CD4-positive, CD25-positive, alpha-beta regulatory T cell (primary cell): ENCODE results near the gene GPX3. TPM values are rescaled to one million over a fixed set of nuclear protein-coding genes. Genes with fewer than 3 reads are reported as not detected.

Experiments
- ATAC-seq, 2 donors: fragments of 150-1000 bp; cut with Tn5 transposase; one replicate each; pipeline ENCODE4 v1.10.0; 2021; ENCODE audit warnings: low read depth in 2 of 2, moderate number of reproducible peaks in 2 of 2, moderate library complexity in 1 of 2
- DNase-seq, 3 donors: peaks; one replicate each; pipeline versions ENCODE4 v3.0.0 to v3.0.0-alpha.2; 2012 to 2022; ENCODE audit warnings: mixed read lengths in 1 of 3
- H3K27ac ChIP-seq: one replicate; pipeline ENCODE4 v1.7.0; 2013; ENCODE audit warnings: mild to moderate bottlenecking, low read length; ENCODE audit not compliant: insufficient read depth, poor library complexity, severe bottlenecking
- H3K27me3 ChIP-seq: one replicate; pipeline ENCODE4 v1.7.0; 2013; ENCODE audit warnings: low read length; ENCODE audit not compliant: control insufficient read depth, insufficient read depth
- H3K36me3 ChIP-seq: one replicate; pipeline ENCODE4 v1.7.0; 2013; ENCODE audit warnings: mild to moderate bottlenecking, low read length, moderate library complexity; ENCODE audit not compliant: control insufficient read depth, insufficient read depth
- H3K4me1 ChIP-seq: 2 replicates; pipeline ENCODE4 v1.7.0; 2013; ENCODE audit warnings: mild to moderate bottlenecking, low read length; ENCODE audit not compliant: insufficient read depth, control insufficient read depth, poor library complexity, severe bottlenecking
- H3K4me3 ChIP-seq: one replicate; pipeline ENCODE4 v1.7.0; 2013; ENCODE audit warnings: low read depth, mild to moderate bottlenecking, low read length, moderate library complexity
- H3K9me3 ChIP-seq, 2 experiments: 1 replicate in 1 of 2; 2 replicates in 1 of 2; pipeline ENCODE4 v1.7.0; 2013; ENCODE audit warnings: low read length in 2 of 2, mild to moderate bottlenecking in 1 of 2, moderate library complexity in 1 of 2; ENCODE audit not compliant: control insufficient read depth in 2 of 2
- H3K27ac Mint-ChIP-seq, 3 donors: one replicate each; pipeline ENCODE4 v1.8.0; 2020 to 2022; ENCODE audit warnings: mild to moderate bottlenecking in 3 of 3, mixed read lengths in 3 of 3, moderate library complexity in 2 of 3
- H3K27me3 Mint-ChIP-seq: one replicate; pipeline ENCODE4 v1.8.0; 2022; ENCODE audit warnings: mild to moderate bottlenecking, mixed read lengths
- H3K36me3 Mint-ChIP-seq: one replicate; pipeline ENCODE4 v1.8.0; 2020; ENCODE audit warnings: mixed read lengths
- H3K4me1 Mint-ChIP-seq, 4 donors: one replicate each; pipeline ENCODE4 v1.8.0; 2020 to 2022; ENCODE audit warnings: mixed read lengths in 4 of 4, mild to moderate bottlenecking in 1 of 4
- H3K4me3 Mint-ChIP-seq, 4 donors: one replicate each; pipeline ENCODE4 v1.8.0; 2020 to 2022; ENCODE audit warnings: mild to moderate bottlenecking in 4 of 4, mixed read lengths in 4 of 4, moderate library complexity in 3 of 4
- H3K9me3 Mint-ChIP-seq, 7 donors: one replicate each; pipeline ENCODE4 v1.8.0; 2020 to 2022; ENCODE audit warnings: mixed read lengths in 7 of 7, mild to moderate bottlenecking in 3 of 7, moderate library complexity in 2 of 7
- polyA plus RNA-seq, 4 donors: library from polyadenylated mRNA; unstranded; fragments of 300-500 nt; fragmentation: Illumina TruSeq; gene quantifications; one replicate each; pipeline ENCODE4 v1.2.3, GENCODE V29; 2021
- total RNA-seq: library from RNA; stranded (reverse); gene quantifications from one replicate; pipeline ENCODE4 v1.2.3, GENCODE V29; 2022

The GPX3 gene
- total and polyA plus RNA-seq, 5 donors from 2014 or later: 0.52 to 1.3 (median 1.0) TPM

DNA sequence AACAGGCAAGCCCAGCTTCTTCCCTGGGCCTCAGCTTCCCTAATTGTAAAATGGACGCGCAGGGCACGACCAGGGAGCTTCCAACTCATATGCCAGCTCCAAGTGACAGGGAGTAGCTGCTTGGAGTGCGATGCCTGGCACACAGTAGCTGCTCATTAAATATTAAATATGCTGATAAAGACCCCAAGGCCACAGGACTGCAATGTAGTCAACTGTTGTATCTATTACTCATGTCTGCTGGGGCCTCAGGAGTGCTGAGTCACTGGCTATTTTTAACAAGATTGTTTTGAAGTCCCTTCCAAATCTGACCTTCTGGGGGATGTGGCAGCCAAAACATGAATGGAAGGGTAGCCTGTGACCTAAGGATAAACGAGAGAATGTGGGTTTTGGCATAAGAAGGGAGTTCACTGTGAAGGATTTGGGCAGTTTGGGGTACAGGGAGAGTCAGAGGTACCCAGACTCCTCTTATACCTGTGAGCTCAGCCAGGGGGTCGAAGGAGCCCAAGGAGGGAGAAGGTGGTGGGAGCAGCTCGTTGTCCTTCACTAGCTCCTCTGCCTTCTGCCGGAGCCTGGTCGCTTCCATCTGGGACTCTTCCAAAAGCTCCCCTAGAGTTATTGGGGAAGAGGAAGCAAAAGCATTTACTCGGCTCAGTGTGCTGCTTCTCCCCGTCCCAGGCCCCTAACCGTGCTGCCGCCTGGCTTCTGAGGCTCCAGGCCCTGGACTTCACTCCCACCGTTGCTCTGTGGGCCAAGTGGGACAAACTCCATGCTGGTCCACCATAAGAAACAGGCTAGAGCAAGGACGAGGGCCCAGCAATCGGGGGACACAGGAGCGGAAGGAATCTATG is 43.0 kb downstream of the GPX3 start:
- ATAC-seq (no peak), DNase-seq (no peak)
- Mint-ChIP-seq H3K27me3 (peaks cover 5% of the 10 kb centered on the region), H3K4me1 (peaks cover 15 to 76% (median 45%) of the 10 kb centered on the region in 4 donors), H3K27ac (peak overlapping the region in 1 of 3 donors; percentile 69), H3K4me3 (peak overlapping the region in 2 of 4 donors; percentile 9 to 34), H3K36me3 (peaks cover 27% of the 10 kb centered on the region), H3K9me3 (peaks cover 0 to 2% (median 0%) of the 10 kb centered on the region in 7 donors)
- no peak overlapping the region for H3K4me3 ChIP-seq
- H3K27ac ChIP-seq: peak overlapping the region; percentile 16
- no peaks in the 10 kb centered on the region for H3K27me3 ChIP-seq
- peaks cover 79% of the 10 kb centered on the region for H3K36me3 ChIP-seq
- no peaks in the 10 kb centered on the region for H3K9me3 ChIP-seq
- peaks cover 56% of the 10 kb centered on the region for H3K4me1 ChIP-seq

DNA sequence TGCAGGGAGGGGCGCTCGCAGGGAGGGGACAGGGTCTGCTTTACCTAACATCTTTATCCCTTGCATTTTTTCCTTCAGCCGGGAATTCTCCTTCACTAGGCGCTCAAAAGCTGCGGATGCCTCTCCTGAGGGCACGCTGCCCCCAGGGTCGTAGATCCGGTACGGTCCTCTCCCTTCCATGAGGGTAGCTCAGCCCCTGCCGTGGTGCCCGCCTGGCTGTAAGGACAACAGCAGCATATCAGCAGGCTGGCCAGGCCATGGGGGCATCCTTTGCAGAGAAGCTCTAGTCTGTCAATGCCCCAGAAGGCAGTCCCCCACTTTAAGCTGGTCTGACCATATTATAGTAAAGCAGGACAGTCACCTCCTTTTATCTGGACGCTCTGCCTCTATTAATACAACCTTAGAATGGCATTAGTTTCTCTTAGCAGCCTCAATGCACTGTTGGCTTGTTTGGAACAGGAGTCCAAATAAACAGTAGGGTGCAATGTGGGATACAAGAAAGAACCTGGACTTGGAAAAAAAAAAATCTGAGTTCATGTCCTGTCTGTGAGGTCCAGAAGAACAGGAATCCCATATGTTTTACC is 44.6 kb downstream of the GPX3 start:
- DNase-seq: no peak
- H3K4me3 Mint-ChIP-seq: peak overlapping the region in 1 of 4 donors; percentile 79
- Histone ChIP-seq H3K9me3 (no peaks in the 10 kb centered on the region), H3K27me3 (no peaks in the 10 kb centered on the region), H3K36me3 (peaks cover 74% of the 10 kb centered on the region), H3K4me3 (no peak overlapping the region), H3K4me1 (peaks cover 66% of the 10 kb centered on the region), H3K27ac (peak overlapping the region; percentile 48)
- ATAC-seq: no peak
- H3K27me3 Mint-ChIP-seq: no peaks in the 10 kb centered on the region
- H3K4me1 Mint-ChIP-seq: peaks cover 6 to 81% (median 49%) of the 10 kb centered on the region in 4 donors
- peaks cover 22% of the 10 kb centered on the region for H3K36me3 Mint-ChIP-seq
- peak overlapping the region in 1 of 3 donors; percentile 91 for H3K27ac Mint-ChIP-seq
- H3K9me3 Mint-ChIP-seq: no peaks in the 10 kb centered on the region

DNA sequence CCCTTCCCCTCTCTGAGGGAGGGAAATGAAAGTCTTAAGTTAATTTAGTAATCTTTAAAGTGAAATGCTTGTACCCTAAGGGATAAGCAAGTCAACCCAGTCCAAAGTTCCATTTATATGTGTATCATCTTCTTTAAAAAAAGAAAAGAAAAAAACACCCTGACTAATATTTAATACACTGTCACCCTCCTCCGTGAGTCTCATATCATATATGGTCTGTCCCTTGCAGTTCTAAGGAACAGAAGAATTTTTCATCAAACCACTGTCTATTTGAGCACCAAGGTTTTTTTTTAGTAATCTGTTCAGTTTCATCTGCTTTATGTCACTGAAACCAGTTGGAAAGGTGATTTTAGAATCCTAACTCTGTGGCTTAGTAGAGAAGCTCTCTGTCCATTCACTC is 45.2 kb downstream of the GPX3 start:
- H3K9me3 ChIP-seq: no peaks in the 10 kb centered on the region
- H3K4me1 Mint-ChIP-seq: peaks cover 11 to 81% (median 51%) of the 10 kb centered on the region in 4 donors
- ATAC-seq (no peak), DNase-seq (no peak)
- no peaks in the 10 kb centered on the region for H3K27me3 ChIP-seq
- H3K36me3 ChIP-seq: peaks cover 72% of the 10 kb centered on the region
- H3K27me3 Mint-ChIP-seq: no peaks in the 10 kb centered on the region
- no peak overlapping the region for H3K4me3 ChIP-seq
- H3K27ac ChIP-seq: peak overlapping the region; percentile 48
- no peaks in the 10 kb centered on the region for H3K9me3 Mint-ChIP-seq
- H3K4me1 ChIP-seq: peaks cover 66% of the 10 kb centered on the region
- H3K4me3 Mint-ChIP-seq: peak overlapping the region in 1 of 4 donors; percentile 79
- peak overlapping the region in 2 of 3 donors; percentile 79 to 91 for H3K27ac Mint-ChIP-seq
- peaks cover 25% of the 10 kb centered on the region for H3K36me3 Mint-ChIP-seq

DNA sequence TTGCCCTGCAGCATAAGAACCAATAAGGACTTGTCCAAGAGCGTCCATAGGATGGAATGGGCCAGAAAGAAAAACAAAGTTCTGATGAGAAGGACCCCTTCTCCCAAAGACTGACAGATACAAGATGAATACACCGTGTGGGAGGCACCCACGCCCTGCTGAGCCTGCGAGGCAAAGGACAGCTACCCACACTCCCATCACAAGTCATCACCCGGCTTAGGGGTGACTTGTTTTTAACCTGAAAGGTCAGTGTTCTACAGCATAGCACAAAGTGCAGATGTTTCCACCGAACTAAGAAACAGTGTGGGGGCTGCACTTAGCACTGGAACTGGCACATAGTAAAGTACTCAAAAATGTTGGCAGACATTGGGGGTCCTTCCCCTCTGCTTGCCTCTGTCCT is 46.5 kb downstream of the GPX3 start:
- H3K27ac Mint-ChIP-seq: peak overlapping the region; percentile 83 to 91 (median 89)
- peaks cover 20% of the 10 kb centered on the region for H3K36me3 Mint-ChIP-seq
- ATAC-seq: no peak
- Histone ChIP-seq H3K9me3 (no peaks in the 10 kb centered on the region), H3K27ac (peak overlapping the region; percentile 52), H3K27me3 (no peaks in the 10 kb centered on the region), H3K36me3 (peaks cover 64% of the 10 kb centered on the region), H3K4me3 (no peak overlapping the region), H3K4me1 (peaks cover 70% of the 10 kb centered on the region)
- no peak for DNase-seq
- peaks cover 13 to 81% (median 54%) of the 10 kb centered on the region in 4 donors for H3K4me1 Mint-ChIP-seq
- peak overlapping the region in 3 of 4 donors; percentile 23 to 79 (median 77) for H3K4me3 Mint-ChIP-seq
- H3K9me3 Mint-ChIP-seq: no peaks in the 10 kb centered on the region
- H3K27me3 Mint-ChIP-seq: no peaks in the 10 kb centered on the region

DNA sequence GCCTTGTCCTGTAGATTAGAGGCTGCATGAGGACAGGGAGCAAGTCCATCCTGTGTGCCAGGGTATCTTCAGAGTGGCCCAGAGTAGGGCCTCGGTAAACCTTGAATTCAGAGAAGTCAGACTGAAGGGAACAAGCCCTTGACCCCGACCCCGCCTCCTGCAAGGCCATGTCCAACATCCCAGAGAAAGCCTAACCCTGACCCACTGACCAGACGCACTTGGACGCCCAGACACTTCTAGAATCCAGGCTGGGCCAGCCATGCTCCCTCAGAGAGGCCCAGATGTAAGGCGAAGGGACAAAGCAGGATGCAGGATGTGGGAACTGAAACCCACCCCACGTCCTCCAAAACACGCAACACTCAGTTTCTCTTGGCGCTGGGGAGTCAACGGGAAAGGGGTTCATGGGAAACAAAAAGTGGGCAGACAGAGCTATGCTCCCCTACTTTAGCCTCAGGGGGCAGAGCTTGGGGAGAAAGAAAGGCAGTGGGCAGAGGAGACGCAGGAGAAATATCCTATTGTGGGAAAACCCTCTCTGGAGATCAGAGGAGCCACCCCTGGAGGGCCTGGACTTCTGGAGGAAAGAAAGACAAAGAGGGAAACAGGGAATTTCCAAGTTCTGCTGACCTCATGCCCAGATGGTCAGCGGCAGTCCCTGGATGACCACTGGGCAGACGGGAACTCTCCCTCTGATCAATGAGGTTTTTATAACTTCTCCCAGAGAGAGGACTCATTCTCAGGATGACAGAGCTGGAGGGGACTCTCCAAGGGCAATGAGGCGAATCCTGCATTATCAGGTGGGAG is 47.4 kb downstream of the GPX3 start:
- Mint-ChIP-seq H3K4me3 (peak overlapping the region; percentile 29 to 81 (median 71)), H3K27me3 (no peaks in the 10 kb centered on the region), H3K27ac (peak overlapping the region; percentile 14 to 91 (median 83)), H3K36me3 (peaks cover 28% of the 10 kb centered on the region), H3K4me1 (peaks cover 13 to 88% (median 62%) of the 10 kb centered on the region in 4 donors), H3K9me3 (no peaks in the 10 kb centered on the region)
- peaks cover 55% of the 10 kb centered on the region for H3K36me3 ChIP-seq
- no peak for DNase-seq
- no peaks in the 10 kb centered on the region for H3K9me3 ChIP-seq
- no peaks in the 10 kb centered on the region for H3K27me3 ChIP-seq
- peak overlapping the region; percentile 32 for H3K4me3 ChIP-seq
- ATAC-seq: no peak
- peaks cover 79% of the 10 kb centered on the region for H3K4me1 ChIP-seq
- H3K27ac ChIP-seq: peak overlapping the region; percentile 52

DNA sequence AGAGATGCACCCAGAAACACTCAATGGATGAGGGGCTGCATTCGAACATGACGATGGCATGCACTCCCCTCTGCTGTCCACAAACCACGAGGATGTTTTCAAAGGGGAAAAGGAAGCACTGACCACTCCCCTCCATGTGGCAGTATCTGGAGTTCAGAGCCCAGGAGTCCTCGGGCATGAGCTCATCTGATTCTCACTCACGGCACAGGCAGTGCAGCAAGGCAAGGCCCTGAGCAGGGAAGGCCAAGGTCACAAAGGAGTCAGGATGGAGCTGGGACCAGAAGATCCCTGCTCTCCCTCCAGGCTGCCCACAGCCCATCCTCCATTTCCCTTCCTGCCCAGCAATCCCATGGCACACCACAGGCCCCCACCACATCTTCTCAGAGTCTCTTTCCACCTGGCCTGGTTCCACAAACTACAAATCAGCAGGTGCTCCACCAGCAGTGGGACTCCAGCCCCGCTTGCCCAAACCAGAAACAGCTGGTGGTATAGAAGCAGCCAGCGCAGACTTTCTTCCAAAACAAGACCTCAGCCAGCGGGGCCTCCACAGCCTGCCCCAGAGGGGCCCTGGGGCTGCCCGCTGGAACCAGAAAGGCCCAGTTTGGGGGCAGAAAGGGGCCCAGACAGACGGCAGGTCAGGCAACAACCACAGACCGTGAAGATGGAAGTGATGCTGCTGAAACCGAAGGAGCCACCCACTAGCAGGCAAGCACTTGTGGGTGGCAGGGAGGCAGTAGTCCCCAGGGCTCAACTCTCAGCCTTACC is 48.2 kb downstream of the GPX3 start:
- Mint-ChIP-seq H3K27me3 (no peaks in the 10 kb centered on the region), H3K27ac (peak overlapping the region; percentile 76 to 91 (median 83)), H3K4me1 (peaks cover 18 to 91% (median 63%) of the 10 kb centered on the region in 4 donors), H3K4me3 (peak overlapping the region; percentile 29 to 81 (median 71)), H3K9me3 (no peaks in the 10 kb centered on the region), H3K36me3 (peaks cover 29% of the 10 kb centered on the region)
- Histone ChIP-seq H3K9me3 (no peaks in the 10 kb centered on the region), H3K27me3 (no peaks in the 10 kb centered on the region), H3K4me3 (peak overlapping the region; percentile 32), H3K27ac (peak overlapping the region; percentile 52), H3K4me1 (peaks cover 80% of the 10 kb centered on the region), H3K36me3 (peaks cover 52% of the 10 kb centered on the region)
- ATAC-seq (peak; percentile 48 to 66), DNase-seq (peak in 1 of 3 donors; percentile 55)

DNA sequence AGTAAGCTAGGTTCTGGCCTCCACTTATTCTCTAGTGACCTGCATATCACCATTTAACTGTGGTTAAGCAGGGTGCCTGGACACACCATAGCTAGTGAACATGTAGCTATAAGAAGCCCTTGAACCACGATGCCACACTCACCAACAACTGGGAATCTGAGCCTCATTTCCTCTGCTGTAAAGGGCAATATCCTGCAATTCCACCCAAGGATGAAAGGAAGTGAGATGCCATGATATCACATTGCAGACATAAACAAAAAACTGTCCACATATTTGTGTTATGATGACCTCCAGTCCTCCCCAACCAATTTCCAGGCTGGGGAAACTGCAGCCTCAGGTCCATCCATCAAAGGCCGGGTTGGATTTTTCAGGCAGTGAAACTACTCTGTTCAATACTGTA is 50.1 kb downstream of the GPX3 start:
- ATAC-seq (no peak), DNase-seq (no peak)
- H3K36me3 Mint-ChIP-seq: peaks cover 33% of the 10 kb centered on the region
- H3K4me1 Mint-ChIP-seq: peaks cover 21 to 92% (median 62%) of the 10 kb centered on the region in 4 donors
- peak overlapping the region in 1 of 4 donors; percentile 79 for H3K4me3 Mint-ChIP-seq
- Histone ChIP-seq H3K9me3 (no peaks in the 10 kb centered on the region), H3K4me3 (peak overlapping the region; percentile 24), H3K4me1 (peaks cover 83% of the 10 kb centered on the region), H3K27me3 (no peaks in the 10 kb centered on the region), H3K27ac (no peak overlapping the region), H3K36me3 (peaks cover 57% of the 10 kb centered on the region)
- no peaks in the 10 kb centered on the region for H3K9me3 Mint-ChIP-seq
- no peaks in the 10 kb centered on the region for H3K27me3 Mint-ChIP-seq
- H3K27ac Mint-ChIP-seq: peak overlapping the region in 2 of 3 donors; percentile 68 to 81
